T1000 (cell line): ENCODE data around the gene CRY1.
A peak's percentile ranks its signal among the peaks of the same experiment; 100 is the strongest.
"Not testable (repeated sequence)": the region's sequence is repeated elsewhere in the genome, so short reads cannot be mapped to it uniquely, and the experiment has no call there.

Experiments
- DNase-seq: peaks from one replicate; lab custom pipeline; 2025; ENCODE audit warnings: mixed read lengths; lab: John Stamatoyannopoulos, UW

The CRY1 gene

DNA sequence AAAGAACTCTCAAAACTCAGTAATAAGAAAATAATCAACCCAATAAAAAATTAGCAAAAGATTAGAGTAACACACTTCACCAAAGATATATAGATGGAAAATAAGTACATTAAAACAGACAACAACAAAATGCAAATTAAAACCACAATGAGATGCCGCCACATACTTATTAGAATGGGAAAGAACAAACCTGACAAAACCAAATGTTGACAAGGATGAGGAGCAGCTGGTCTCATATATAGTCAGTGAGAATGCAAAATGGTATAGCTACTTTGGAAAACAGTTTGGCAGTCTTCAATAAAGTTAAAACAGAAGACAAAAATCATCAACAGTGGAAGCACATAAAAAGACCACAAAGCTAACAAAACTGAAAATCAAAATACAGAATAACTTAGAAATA lies 29.1 kb downstream of the CRY1 start:
- DNase-seq, result no peak

DNA sequence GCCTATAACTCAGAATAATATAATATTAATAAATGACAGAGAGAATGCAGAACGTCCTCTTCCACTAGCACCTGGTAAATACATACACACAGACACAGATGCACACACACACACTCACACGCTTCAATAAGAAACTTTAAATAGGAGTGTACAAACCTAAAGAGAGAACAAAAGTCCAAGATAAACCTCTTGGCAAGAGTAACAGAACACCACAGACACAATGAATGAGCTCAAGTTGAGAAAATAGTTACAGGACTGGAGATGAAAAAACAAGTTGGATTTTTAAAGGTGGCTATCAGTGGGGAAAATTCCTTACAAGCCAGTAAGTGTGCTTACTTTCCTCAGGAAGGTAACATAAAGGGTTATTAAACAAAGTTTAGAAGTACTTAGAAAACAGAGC lies 35.2 kb downstream of the CRY1 start:
- DNase-seq, result no peak

DNA sequence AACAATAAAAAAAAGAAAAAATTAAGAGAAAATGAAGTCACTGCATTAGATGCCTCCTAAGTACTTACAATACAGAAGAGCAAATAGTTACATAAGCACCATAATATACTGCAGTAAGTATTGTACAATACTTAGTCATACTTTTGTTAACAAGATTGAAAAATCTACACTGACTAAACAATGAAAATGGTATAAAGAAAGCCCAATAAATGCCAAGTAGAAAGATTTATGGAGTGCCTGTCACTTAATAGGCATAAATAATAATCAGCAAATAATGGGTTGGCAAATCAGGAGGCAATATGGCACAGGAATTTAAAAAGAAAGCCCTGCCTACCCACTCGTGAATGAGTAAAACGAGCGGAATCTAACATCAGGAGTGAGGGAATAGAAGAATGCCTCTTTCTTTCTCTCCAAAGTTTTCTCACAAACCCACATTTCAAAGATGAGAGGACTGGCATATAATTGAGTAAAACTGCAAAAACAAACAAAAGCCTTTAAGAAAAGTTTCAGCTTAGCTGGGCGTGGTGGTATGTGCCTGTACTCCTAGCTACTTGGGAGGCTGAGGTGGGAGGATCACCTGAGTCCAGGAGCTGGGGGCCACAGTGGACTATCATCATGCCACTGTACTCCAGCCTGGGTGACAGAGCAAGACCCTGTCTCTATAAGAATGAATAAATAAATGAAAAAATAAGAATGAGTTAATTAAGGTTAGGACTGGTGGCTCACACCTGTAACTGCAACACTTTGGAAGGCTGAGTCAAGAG lies 36.1 kb downstream of the CRY1 start:
- DNase-seq, result no peak

DNA sequence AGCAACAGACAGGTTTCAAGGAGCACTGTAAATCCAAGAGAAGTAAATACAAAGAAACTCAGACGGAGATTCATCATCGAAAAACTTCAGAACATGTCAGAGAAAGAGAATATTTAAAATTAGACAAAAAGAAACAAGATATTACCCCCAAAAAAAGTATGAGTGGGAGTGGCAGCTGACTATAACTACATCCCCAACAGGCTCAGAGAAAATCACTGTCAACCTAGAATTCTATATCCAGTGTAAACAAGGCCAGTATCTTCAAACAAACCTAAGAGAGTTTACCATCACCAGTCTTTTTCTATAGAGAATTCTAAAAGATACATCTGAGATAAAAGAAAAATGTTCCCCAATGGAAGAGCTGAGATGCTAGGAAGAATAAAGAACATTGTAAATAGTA lies 39.6 kb downstream of the CRY1 start:
- DNase-seq, result no peak

DNA sequence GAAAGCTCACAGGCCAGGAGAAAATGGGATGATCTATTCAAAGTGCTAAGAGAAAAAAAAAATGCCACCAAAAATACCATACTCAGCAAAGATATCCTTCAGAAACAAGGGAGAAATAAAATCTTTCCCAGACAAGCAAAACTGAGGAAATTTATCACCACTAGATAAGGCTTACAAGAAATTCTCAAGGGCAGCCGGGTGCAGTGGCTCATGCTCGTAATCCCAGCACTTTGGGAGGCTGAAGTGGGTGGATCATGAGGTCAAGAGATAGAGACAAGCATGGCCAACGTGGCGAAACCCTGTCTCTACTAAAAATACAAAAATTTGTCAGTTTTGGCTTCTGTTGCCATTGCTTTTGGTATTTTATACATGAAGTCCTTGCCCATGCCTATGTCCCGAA lies 48.2 kb downstream of the CRY1 start:
- no peak for DNase-seq

DNA sequence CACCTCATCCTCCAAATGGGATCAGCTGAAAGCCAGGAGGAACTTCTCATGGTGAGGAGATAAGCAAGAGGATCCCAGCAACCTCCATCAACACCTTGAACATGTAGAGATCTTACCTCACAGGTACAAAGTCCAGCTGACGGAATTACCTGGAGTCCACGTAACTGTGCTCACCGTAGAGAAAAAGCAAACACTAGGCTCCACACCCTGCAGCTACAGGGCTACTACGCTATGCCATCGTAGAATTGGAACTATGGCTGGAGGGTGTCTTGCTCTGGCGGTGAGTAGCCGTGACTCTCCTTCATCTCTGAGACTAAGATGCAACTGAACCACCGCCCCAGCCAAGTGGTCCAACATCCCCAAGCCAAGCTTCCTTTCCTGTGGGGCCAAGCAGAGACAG lies 50.5 kb downstream of the CRY1 start:
- DNase-seq, result no peak

DNA sequence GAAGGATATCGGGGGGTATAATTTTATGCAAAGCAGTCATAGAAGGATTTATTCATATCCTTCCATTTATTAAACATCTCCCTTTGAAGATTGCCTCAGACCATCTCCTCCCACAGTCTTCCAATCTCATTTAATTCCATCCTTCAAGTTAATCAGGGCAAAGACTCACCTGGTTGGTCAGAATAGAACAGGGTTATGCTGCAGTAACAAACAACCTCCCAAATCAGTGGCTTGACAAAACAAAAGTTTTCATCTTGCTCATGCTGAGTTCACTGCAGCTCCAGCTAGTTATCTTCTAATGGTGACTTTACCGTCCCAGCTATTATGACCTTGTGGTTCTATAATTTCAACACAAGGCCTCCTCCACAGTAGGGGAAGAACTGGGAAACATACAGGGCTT lies 57.6 kb downstream of the CRY1 start:
- DNase-seq, result no peak

DNA sequence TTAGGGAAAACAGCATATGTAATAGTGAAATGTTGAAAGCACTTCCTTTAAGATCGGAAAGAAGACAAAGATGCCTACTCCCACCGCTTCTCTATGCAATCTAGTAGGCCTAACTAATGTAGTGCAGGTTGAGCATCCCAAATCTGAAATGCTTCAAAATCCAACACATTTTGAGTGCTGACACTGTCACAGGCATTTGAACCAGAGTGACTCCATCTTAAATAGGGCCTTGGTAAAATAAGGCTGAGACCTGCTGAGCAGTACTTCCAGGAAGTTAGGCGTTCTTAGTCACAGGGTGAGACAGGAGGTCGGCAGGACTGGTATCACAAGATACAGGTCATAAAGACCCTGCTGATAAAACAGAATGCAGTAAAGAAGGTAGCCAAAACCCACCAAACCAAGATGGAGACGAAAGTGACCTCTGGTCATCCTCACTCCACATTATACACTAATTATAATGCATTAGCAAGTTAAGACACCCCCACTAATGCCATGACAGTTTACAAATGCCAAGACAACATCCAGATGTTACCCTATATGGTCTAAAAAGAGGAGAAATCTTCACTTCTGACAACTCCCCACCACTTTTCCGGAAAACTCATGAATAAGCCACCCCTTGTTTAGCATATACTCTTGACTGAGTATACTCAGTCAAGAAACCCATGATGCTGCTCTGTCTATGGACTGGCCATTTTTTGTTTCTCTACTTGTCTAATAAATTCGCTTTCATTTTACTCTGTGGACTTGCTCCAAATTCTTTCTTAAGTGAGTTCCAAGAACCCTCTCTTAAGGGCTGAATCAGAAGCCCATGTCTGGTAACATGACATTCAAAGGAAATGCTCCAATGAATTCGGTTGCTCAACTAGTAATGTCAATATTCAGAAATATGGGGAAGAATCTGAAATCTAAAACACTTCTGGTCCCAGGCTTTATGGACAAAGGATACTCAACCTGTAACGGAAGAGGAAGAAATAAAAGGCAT lies 59.3 kb downstream of the CRY1 start:
- DNase-seq, result no peak

DNA sequence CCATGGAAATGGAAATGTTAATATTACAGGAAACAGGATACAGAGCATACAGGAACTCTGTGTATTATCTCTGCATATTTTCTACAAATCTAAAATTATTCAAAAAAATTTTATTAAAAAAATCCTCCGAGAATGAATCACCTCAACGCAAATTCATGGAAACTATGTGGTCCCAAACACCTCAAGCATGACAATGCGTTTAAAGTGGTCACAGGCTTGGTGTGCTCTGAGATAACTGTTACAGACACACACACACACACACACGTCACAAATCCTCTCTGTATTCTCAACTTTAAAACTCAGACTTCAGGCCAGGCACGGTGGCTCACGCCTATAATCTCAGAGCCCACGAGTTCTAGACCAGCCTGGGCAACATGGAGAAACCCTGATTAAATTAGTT lies 61.1 kb downstream of the CRY1 start:
- DNase-seq, result no peak

DNA sequence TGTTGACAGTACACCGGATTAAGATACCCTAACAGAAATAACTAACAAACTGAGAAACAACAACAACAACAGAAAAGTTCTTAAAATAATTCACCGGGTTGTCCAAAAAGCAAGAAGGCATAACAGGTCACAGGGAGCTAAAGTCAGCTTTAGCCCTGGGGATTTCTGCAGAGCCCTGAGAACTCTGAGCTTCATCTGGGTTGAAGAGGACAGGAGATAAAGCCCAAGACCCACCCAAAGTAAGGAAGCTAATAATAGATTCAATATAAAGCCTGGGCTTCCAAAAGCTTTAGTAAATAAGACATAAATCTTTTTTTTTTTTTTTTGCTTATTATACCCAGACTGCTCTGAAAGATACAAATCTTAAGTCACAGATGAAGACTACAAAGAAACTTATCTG lies 62.3 kb downstream of the CRY1 start:
- no peak for DNase-seq

DNA sequence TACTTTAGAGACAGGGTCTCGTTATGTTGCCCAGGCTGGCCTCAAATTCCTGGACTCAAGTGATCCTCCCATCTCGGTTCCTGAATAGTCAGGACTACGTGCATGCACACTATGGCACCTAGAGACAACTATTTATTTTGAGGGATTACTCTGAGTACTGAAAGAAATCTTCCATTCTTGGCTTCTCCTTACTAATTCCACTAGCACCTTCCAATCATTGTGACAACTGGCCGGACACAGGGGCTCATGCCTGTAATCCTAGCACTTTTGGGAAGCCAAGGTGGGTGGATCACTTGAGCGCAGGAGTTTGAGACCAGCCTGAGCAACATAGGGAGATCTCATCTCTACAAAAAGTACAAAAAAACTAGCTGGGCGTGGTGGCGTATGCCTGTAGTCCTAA lies 64.3 kb downstream of the CRY1 start:
- DNase-seq, result no peak

DNA sequence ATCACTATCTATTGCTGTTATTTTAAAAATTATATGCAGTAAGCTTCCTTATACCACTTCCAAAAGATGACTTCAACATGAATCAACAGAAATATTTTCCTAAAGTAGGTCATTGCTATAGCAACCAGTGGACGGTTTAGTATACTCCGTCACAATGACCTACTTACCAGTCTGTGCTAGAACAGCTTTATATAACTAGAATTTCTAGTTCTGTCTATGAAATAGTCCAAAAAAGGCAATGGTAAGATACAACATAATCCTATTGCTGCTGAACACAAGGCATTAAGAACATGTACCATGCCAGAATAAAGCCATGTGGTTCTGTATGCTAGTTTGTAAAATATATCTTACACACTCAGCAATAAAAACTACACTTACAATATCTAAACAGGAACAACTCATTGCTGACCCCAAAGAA lies 65.7 kb downstream of the CRY1 start:
- DNase-seq, result peak; percentile 6

DNA sequence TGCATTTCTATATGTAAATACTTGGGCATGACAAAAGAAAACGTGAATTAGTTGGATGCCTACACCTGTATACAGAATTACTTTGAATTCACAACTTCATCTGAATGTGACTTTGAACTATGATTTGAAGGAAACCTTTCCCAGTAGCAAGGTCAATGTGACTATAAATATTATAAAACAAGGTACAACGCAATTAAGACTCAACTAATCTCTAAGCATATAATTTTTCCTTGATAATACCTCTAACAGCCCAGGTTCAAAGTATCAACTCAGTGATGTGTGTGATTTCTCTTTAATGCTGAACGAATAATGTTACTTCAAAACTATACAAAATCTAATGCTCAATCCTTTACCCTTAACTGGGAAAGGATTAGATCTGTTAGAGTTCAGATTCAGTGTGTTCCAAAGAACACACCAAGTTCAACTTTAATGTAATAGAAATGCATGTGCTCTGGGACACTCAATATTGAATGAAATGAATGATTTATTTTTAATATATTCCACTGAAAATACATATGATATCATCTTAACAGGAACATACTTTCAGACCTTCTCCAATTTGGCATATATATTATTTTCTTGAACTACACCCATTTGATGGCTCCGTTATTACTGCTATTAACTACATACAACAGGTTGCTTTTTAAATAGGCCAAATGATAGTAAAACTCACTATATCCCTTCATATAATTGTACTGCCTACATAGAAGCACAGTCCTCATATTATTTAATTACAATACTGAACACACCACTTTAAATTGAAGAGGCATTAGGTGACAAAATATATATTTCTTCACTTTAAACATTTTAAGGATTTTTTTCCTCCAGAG lies 66.3 kb downstream of the CRY1 start:
- no peak for DNase-seq

DNA sequence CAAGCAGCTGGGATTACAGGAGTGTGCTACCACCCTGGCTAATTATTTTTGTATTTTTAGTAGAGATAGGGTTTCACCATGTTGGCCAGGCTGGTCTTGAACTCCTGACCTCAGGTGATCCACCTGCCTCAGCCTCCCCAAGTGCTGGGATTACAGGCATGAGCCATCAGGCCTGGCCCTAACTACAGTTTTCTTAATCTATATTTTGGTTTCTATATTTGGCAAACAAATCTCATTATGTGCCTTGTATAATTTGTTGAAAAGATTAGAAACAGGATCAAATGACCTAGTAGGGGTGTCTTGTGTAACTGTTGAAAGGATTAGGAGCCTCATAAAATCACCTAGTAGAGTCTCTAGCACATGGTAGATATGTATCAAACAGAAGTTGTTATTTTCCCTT lies 67.0 kb downstream of the CRY1 start:
- DNase-seq, result not testable (repeated sequence)

DNA sequence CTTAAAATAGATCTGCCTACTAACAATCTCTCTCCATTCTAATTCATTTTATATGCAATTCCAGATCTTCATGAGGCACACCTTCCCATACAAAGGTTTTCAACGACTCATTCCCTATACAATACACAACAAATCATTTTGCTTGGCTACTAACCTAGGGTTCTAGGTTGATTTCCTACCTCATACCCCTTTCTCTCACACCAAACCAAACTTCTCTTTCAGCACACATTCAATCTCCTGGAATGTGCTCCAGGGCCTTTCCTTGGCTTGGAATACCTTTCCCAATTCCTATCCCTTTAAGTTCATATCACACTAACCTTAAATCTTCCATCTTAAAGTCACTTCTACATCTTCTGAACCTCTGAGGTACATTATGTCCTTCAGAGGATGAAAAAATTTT lies 67.7 kb downstream of the CRY1 start:
- DNase-seq, result no peak

DNA sequence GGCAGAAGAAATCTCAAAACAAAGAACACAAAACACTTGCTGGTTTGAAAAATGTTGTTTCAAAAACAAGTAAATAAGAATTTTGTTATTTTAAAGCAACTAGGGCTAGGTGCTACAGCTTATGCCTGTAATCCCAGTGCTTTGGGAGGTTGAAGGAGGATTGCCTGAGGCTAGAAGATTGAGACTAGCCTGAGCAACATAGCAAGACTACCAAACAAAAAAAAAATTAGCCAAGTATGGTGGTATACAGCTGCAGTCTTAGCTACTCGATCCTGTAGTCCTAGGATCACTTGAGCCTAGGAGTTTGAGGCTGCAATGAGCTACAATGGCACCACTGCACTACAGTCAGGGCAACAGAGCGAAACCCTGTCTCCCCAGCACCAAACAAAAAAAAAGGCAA lies 73.8 kb downstream of the CRY1 start:
- no peak for DNase-seq

DNA sequence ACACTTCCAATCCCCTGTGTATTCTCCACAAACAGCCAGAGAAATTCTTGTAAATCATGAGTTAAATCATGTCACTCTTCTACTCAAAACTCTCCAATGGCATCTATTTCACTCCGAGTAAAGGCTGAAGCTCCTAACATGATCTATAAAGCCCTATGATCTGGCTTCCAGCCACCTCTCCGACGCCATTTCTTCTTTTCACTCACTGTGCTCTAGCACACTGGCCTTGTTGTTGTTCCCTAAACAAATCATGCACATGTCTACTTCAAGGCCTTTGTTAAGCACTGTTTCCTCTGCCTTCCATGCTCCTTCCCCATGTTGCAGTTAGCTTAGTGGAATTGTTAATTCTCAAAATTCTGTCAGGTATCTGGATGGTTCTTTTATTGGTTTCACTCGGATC lies 76.3 kb downstream of the CRY1 start:
- DNase-seq, result no peak

DNA sequence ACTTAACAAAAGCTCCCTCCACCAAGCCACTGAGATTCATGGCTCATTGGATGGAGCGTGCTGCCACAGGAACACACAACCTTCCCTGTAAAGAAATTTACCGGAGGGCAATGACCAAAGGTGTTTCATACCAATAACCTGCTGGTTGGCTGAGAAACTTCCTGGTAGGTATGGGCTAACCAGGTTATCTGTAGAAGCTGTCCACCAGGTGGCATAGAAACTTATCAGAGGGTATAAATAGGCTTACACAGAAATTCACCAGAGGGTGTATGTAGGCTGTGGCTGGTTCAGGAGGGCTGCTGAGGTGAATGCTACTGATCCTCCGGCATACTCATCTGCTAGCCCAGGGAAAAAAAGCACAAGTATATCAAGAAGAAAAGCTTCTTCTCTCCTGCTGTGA lies 79.3 kb downstream of the CRY1 start:
- no peak for DNase-seq

DNA sequence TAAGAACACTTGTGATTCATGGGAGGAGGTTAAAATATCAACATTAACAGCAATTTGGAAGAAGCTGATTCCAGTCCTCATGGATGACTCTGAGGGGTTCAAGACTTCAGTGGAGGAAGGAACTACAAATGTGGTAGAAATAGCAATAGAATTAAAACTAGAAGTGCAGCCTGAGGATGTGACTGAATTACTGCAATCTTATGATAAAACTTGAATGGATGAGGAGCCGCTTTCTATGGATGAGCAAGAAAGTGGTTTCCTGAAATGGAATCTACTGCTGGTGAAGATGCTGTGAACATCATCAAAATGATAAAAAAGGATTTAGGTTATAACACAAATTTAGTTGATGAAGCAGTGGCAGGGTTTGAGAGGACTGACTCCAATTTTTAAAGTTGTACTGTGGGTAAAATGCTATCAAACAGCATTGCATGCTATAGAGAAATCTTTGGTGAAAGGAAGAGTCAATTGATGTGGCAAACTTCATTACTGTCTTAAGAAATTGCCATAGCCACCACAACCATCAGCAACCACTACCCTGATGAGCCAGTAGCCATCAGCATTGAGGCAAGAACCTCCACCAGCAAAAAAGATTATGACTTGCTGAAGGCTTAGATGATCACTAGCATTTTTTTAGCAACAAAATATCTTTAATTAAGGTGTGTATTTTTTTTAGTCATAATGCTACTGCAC lies 80.5 kb downstream of the CRY1 start:
- DNase-seq, result no peak

DNA sequence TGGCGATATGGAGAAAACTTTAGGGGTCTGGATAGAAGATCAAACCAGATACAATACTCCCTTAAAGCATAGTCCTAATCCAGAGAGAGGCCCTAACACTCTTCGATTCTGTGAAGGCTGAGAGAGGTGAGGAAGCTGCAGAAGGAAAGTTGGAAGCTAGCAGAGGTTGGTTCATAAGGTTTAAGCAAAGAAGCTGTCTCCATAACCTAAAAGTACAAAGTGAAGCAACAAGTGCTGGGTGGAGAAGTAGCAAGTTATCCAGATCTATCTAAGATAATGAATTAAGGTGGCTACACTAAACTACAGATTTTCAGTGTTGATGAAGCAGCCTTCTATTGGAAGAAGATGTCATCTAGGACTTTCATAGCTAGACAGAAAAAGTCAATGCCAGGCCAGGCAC lies 81.8 kb downstream of the CRY1 start:
- no peak for DNase-seq

DNA sequence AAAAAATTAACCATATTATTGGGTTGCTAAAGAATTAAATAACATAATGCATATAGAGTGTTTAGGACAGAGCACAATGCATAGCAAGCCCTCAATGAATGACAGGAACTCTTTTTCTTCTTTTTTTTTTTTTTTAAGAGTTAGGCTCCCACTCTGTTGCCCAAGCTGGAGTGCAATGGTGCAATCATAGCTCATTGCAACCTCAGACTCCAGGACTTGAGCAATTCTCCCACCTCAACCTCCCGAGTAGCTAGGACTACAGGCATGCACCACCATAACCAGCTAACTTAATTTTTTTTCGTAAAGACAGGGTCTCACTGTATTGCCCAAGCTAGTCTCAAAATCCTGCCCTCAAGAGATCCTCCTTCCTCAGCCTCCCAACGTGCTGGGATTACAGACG lies 85.9 kb downstream of the CRY1 start:
- DNase-seq, result no peak

DNA sequence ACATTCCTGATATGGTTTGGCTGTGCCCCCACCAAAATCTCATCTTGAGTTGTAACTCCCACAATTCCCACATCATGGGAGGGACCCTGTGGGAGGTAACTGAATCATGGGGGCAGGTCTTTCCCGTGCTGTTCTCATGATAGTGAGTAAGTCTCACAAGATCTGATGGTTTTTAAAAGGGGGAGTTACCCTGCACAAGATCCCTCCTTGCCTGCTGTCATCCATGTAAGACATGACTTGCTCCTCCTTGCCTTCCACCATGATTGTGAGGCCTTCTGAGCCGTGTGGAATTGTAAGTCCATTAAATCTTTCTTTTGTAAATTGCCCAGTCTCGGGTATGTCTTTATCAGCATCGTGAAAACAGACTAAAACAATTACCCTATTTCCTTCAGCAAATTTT lies 90.7 kb downstream of the CRY1 start:
- DNase-seq, result not testable (repeated sequence)
